Muscle of leg (tissue), 11 donors: ENCODE data around the gene MOSMO. TPM values are rescaled to one million over a fixed set of nuclear protein-coding genes. Genes with fewer than 3 reads are reported as not detected.

Experiments used
- DNase-seq: peaks from one replicate; pipeline ENCODE4 v3.0.0; 2013
- H3K27ac ChIP-seq: one replicate; pipeline ENCODE4 v1.5.1; 2013; ENCODE audit warnings: mild to moderate bottlenecking, low read length, control low read depth
- H3K27me3 ChIP-seq: one replicate; pipeline ENCODE4 v1.6.1; 2013; ENCODE audit warnings: low read length; ENCODE audit not compliant: control insufficient read depth, insufficient read depth
- H3K36me3 ChIP-seq: one replicate; pipeline ENCODE4 v1.6.1; 2013; ENCODE audit warnings: low read length; ENCODE audit not compliant: control insufficient read depth, insufficient read depth
- H3K4me1 ChIP-seq: one replicate; pipeline ENCODE4 v1.6.1; 2013; ENCODE audit warnings: low read length; ENCODE audit not compliant: control insufficient read depth, insufficient read depth
- H3K4me3 ChIP-seq: one replicate; pipeline ENCODE4 v1.5.1; 2013; ENCODE audit warnings: low read length, control low read depth
- H3K9me3 ChIP-seq: replicated peaks from 2 replicates; pipeline ENCODE4 v1.6.1; 2013; ENCODE audit warnings: low read depth, low read length; ENCODE audit not compliant: control insufficient read depth
- WGBS: methylation state at CpG from one replicate; pipeline ENCODE4 v1.1.5; 2013; ENCODE audit warnings: missing lambda C conversion rate; ENCODE audit not compliant: insufficient coverage; 5-methylcytosine and 5-hydroxymethylcytosine counted together
- polyA plus RNA-seq, 8 donors: library from polyadenylated mRNA; unstranded; fragments of 120-200 nt; gene quantifications; one replicate each; pipeline versions ENCODE4 v1.2.1 to v1.2.3, GENCODE V29; 2013; ENCODE audit warnings: inconsistent platforms in 1 of 8, low replicate concordance in 1 of 8; ENCODE audit not compliant: insufficient read length in 8 of 8, insufficient read depth in 1 of 8
- total RNA-seq: library from RNA; stranded (reverse); fragments of 120-200 nt; gene quantifications from one replicate; pipeline ENCODE4 v1.2.4, GENCODE V29; 2013

The MOSMO gene
- total and polyA plus RNA-seq, 9 donors = 9.0 to 15.8 (median 12.0) TPM

- no peak for DNase-seq
- H3K9me3 ChIP-seq = no peaks in the 10 kb centered on the region
- no peaks in the 10 kb centered on the region for H3K36me3 ChIP-seq
- H3K27ac ChIP-seq = no peak overlapping the region
- no peak overlapping the region for H3K4me3 ChIP-seq
- no peaks in the 10 kb centered on the region for H3K27me3 ChIP-seq
- H3K4me1 ChIP-seq = no peaks in the 10 kb centered on the region
- WGBS = no CpG with 5 or more reads among the region's 1 CpG
These were observed 70.7 kb downstream of the MOSMO start for GRCh38 chr16:22078656-22079055.

- 100% methylated on average over 1 of the region's 3 CpGs for WGBS
- Histone ChIP-seq H3K9me3 (no peaks in the 10 kb centered on the region), H3K27ac (no peak overlapping the region), H3K4me3 (no peak overlapping the region), H3K27me3 (no peaks in the 10 kb centered on the region), H3K4me1 (no peaks in the 10 kb centered on the region), H3K36me3 (no peaks in the 10 kb centered on the region)
- DNase-seq = no peak
These were observed 73.1 kb downstream of the MOSMO start for GRCh38 chr16:22081050-22081449.

- no peak overlapping the region for H3K27ac ChIP-seq
- no peaks in the 10 kb centered on the region for H3K36me3 ChIP-seq
- no CpG with 5 or more reads among the region's 1 CpG for WGBS
- H3K4me1 ChIP-seq = no peaks in the 10 kb centered on the region
- no peaks in the 10 kb centered on the region for H3K9me3 ChIP-seq
- H3K4me3 ChIP-seq = no peak overlapping the region
- H3K27me3 ChIP-seq = no peaks in the 10 kb centered on the region
- no peak for DNase-seq
These were observed 78.5 kb downstream of the MOSMO start for GRCh38 chr16:22086440-22086839.

- H3K27ac ChIP-seq = no peak overlapping the region
- WGBS = no CpG with 5 or more reads among the region's 1 CpG
These were observed 80.7 kb downstream of the MOSMO start for GRCh38 chr16:22088642-22089041.

GRCh38 chr16:22089910-22090309 lies 82.0 kb downstream of the MOSMO start:
- no peak for DNase-seq
- H3K27me3 ChIP-seq = no peaks in the 10 kb centered on the region
- no peaks in the 10 kb centered on the region for H3K4me1 ChIP-seq
- 90% methylated on average over 4 of the region's 4 CpGs for WGBS
- no peaks in the 10 kb centered on the region for H3K36me3 ChIP-seq
- H3K9me3 ChIP-seq = no peaks in the 10 kb centered on the region
- no peak overlapping the region for H3K27ac ChIP-seq
- no peak overlapping the region for H3K4me3 ChIP-seq

More at GRCh38 chr16:22088642-22089041, 80.7 kb downstream of the MOSMO start:
- no peak overlapping the region for H3K4me3 ChIP-seq
- no peak for DNase-seq
- no peaks in the 10 kb centered on the region for H3K4me1 ChIP-seq
- H3K9me3 ChIP-seq = no peaks in the 10 kb centered on the region
- no peaks in the 10 kb centered on the region for H3K36me3 ChIP-seq
- H3K27me3 ChIP-seq = no peaks in the 10 kb centered on the region

GRCh38 chr16:22091721-22092120 lies 83.8 kb downstream of the MOSMO start:
- DNase-seq = no peak
- H3K36me3 ChIP-seq = no peaks in the 10 kb centered on the region
- no peaks in the 10 kb centered on the region for H3K27me3 ChIP-seq
- H3K4me3 ChIP-seq = no peak overlapping the region
- no peak overlapping the region for H3K27ac ChIP-seq
- no peaks in the 10 kb centered on the region for H3K4me1 ChIP-seq
- 83% methylated on average over 3 of the region's 3 CpGs for WGBS
- no peaks in the 10 kb centered on the region for H3K9me3 ChIP-seq

- Histone ChIP-seq H3K4me1 (no peaks in the 10 kb centered on the region), H3K4me3 (no peak within 1 kb of the TSS), H3K36me3 (no peaks in the 10 kb centered on the region), H3K27me3 (no peaks in the 10 kb centered on the region), H3K27ac (no peak within 1 kb of the TSS), H3K9me3 (no peaks in the 10 kb centered on the region)
- 45% methylated on average over 6 of the region's 9 CpGs for WGBS
- DNase-seq = peak; percentile 8
These were observed 84.4 kb downstream of the MOSMO start, which contains the start of gene VWA3A for GRCh38 chr16:22092143-22092933. Gene VWA3A, plus strand, starts transcription at chr16:22092541. Its CDS starts 97 bp downstream, at chr16:22092638.

- H3K9me3 ChIP-seq = no peaks in the 10 kb centered on the region
- DNase-seq = no peak
- no peak overlapping the region for H3K4me3 ChIP-seq
- no peaks in the 10 kb centered on the region for H3K36me3 ChIP-seq
- H3K27me3 ChIP-seq = no peaks in the 10 kb centered on the region
- WGBS = no CpG with 5 or more reads among the region's 3 CpGs
- H3K4me1 ChIP-seq = no peaks in the 10 kb centered on the region
- H3K27ac ChIP-seq = no peak overlapping the region
These were observed 85.4 kb downstream of the MOSMO start for GRCh38 chr16:22093331-22093730.

GRCh38 chr16:22093996-22094395 lies 86.1 kb downstream of the MOSMO start:
- Histone ChIP-seq H3K9me3 (no peaks in the 10 kb centered on the region), H3K27ac (no peak overlapping the region), H3K4me3 (no peak overlapping the region), H3K36me3 (no peaks in the 10 kb centered on the region), H3K27me3 (no peaks in the 10 kb centered on the region), H3K4me1 (no peaks in the 10 kb centered on the region)
- no CpG with 5 or more reads among the region's 3 CpGs for WGBS
- DNase-seq = no peak

GRCh38 chr16:22098405-22099255 lies 90.7 kb downstream of the MOSMO start:
- WGBS = 21% methylated on average over 3 of the region's 8 CpGs
- H3K4me3 ChIP-seq = no peak overlapping the region
- no peaks in the 10 kb centered on the region for H3K27me3 ChIP-seq
- no peaks in the 10 kb centered on the region for H3K4me1 ChIP-seq
- no peaks in the 10 kb centered on the region for H3K9me3 ChIP-seq
- no peaks in the 10 kb centered on the region for H3K36me3 ChIP-seq
- peak; percentile 60 for DNase-seq
- H3K27ac ChIP-seq = no peak overlapping the region
